ENCODE measurements around the gene CHST15. TPM values are rescaled to one million over a fixed set of nuclear protein-coding genes. Genes with fewer than 3 reads are reported as not detected.

Gene CHST15
- total and polyA plus RNA-seq, 2 experiments from 2014 or later = 0.06 to 0.11 TPM

- H3K9me3 ChIP-seq (ENCODE audit: low read depth) = no peaks in the 10 kb centered on the region
- TF ChIP-seq EZH2phosphoT487 (IDR thresholded peaks at IDR 0.05; ENCODE audit: insufficient read depth, low read depth) (no peak), EZH2 (IDR thresholded peaks at IDR 0.05; ENCODE audit: insufficient read depth, poor library complexity, severe bottlenecking) (no peak)
- H3K4me2 ChIP-seq (ENCODE audit: unreplicated experiment) = no peak overlapping the region
- H3K9me2 ChIP-seq (ENCODE audit: insufficient read depth) = no peaks in the 10 kb centered on the region
- no peak overlapping the region for H2AFZ ChIP-seq
- no peak overlapping the region for H3K27ac ChIP-seq
- no peaks in the 10 kb centered on the region for H3K79me2 ChIP-seq (ENCODE audit: insufficient read depth)
- no peaks in the 10 kb centered on the region for H4K20me1 ChIP-seq (ENCODE audit: insufficient read depth)
- in situ Hi-C loops (cut with MboI) = no loop called here
- DNase-seq = no peak
- 0 out of 2 replicates have a peak, but pooled peaks cover 5% of the 10 kb centered on the region for H3K4me1 ChIP-seq (ENCODE audit: insufficient read depth)
- H3K9ac ChIP-seq = no peak overlapping the region
- H3K4me3 ChIP-seq = no peak overlapping the region
- WGBS, 2 experiments (ENCODE audit: low coverage in 1 of 2, low lambda C conversion rate in 2 of 2, missing lambda C conversion rate in 2 of 2) = 63 to 70% methylated on average over 10 of the region's 10 CpGs
- H3K27me3 ChIP-seq (replicated peaks; ENCODE audit: insufficient read depth) = peaks cover 18% of the 10 kb centered on the region
- no peaks in the 10 kb centered on the region for H3K36me3 ChIP-seq (ENCODE audit: low read depth)
- no peaks in the 10 kb centered on the region for H3F3A ChIP-seq (ENCODE audit: insufficient read depth)
These were observed 88.3 kb downstream of the CHST15 start for GRCh38 chr10:124005091-124005490.

GRCh38 chr10:124004663-124005004, 88.8 kb downstream of the CHST15 start:
- 69 to 78% methylated on average over 2 of the region's 2 CpGs for WGBS, 2 experiments (ENCODE audit: low coverage in 1 of 2, low lambda C conversion rate in 2 of 2, missing lambda C conversion rate in 2 of 2)
- 0 out of 2 replicates have a peak, but pooled peaks cover 5% of the 10 kb centered on the region for H3K4me1 ChIP-seq (ENCODE audit: insufficient read depth)

DNA sequence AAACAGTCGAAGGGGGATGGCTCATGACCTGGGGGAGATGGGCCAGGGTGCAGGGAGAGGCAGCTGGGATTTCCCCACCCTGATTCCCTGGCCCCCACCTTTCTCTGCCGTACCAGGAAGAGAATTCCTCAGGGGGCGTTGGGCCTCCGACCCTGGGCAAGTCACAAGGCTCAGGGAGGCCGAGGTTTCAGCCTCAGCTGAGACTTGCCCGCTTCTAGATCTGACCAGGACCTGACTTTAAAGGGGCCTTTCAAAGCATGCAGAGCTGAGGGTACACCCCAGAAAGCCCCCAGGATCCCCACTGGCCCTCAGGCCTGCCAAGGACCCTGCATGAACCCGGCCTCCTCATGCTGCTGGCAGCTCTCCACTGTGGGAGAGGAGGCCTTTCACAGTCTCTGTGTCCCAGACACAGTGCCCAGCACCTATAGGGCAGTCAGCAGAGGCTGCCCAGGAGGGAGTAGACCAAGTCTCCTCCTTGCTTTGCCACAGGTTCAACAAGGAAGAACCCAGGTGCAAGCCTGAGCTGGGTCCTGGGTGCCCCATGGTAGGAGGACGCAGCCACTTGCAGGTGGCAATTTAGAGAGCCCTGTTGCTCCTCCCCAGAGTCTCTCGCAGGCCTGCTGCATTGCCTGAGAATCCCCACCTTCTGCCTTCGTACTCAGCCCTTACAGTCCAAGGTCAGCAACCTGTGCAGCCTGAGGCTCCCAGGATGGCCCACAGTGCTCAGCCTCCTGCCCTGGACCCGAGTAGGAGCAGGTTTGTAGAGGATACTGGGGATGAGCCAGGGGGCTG, 89.3 kb downstream of the CHST15 start:
- no peak overlapping the region for H3K4me2 ChIP-seq (ENCODE audit: unreplicated experiment)
- no peaks in the 10 kb centered on the region for H3K9me2 ChIP-seq (ENCODE audit: insufficient read depth)
- H3K9me3 ChIP-seq (ENCODE audit: low read depth) = no peaks in the 10 kb centered on the region
- in situ Hi-C loops (cut with MboI) = no loop called here
- WGBS, 2 experiments (ENCODE audit: low coverage in 1 of 2, low lambda C conversion rate in 2 of 2, missing lambda C conversion rate in 2 of 2) = 70 to 74% methylated on average over 11 of the region's 11 CpGs
- no peak overlapping the region for H3K4me3 ChIP-seq
- H3K4me1 ChIP-seq (ENCODE audit: insufficient read depth) = 0 out of 2 replicates have a peak, but pooled peaks cover 5% of the 10 kb centered on the region
- H3F3A ChIP-seq (ENCODE audit: insufficient read depth) = no peaks in the 10 kb centered on the region
- no peaks in the 10 kb centered on the region for H4K20me1 ChIP-seq (ENCODE audit: insufficient read depth)
- TF ChIP-seq EZH2phosphoT487 (IDR thresholded peaks at IDR 0.05; ENCODE audit: insufficient read depth, low read depth) (no peak), EZH2 (IDR thresholded peaks at IDR 0.05; ENCODE audit: insufficient read depth, poor library complexity, severe bottlenecking) (no peak)
- peaks cover 15% of the 10 kb centered on the region for H3K27me3 ChIP-seq (replicated peaks; ENCODE audit: insufficient read depth)
- H3K36me3 ChIP-seq (ENCODE audit: low read depth) = no peaks in the 10 kb centered on the region
- H3K9ac ChIP-seq = no peak overlapping the region
- no peak overlapping the region for H2AFZ ChIP-seq
- no peak for DNase-seq
- no peak overlapping the region for H3K27ac ChIP-seq
- H3K79me2 ChIP-seq (ENCODE audit: insufficient read depth) = no peaks in the 10 kb centered on the region

More at GRCh38 chr10:124004663-124005004, 88.8 kb downstream of the CHST15 start:
- H3K27ac ChIP-seq = no peak overlapping the region
- in situ Hi-C loops (cut with MboI) = no loop called here
- no peaks in the 10 kb centered on the region for H3K79me2 ChIP-seq (ENCODE audit: insufficient read depth)
- no peaks in the 10 kb centered on the region for H3F3A ChIP-seq (ENCODE audit: insufficient read depth)
- no peak overlapping the region for H3K9ac ChIP-seq
- H3K27me3 ChIP-seq (replicated peaks; ENCODE audit: insufficient read depth) = peaks cover 18% of the 10 kb centered on the region
- no peaks in the 10 kb centered on the region for H3K9me2 ChIP-seq (ENCODE audit: insufficient read depth)
- no peaks in the 10 kb centered on the region for H3K36me3 ChIP-seq (ENCODE audit: low read depth)
- no peak overlapping the region for H3K4me2 ChIP-seq (ENCODE audit: unreplicated experiment)
- no peaks in the 10 kb centered on the region for H4K20me1 ChIP-seq (ENCODE audit: insufficient read depth)
- H3K9me3 ChIP-seq (ENCODE audit: low read depth) = no peaks in the 10 kb centered on the region
- no peak overlapping the region for H3K4me3 ChIP-seq
- DNase-seq = no peak
- no peak overlapping the region for H2AFZ ChIP-seq
- TF ChIP-seq EZH2 (IDR thresholded peaks at IDR 0.05; ENCODE audit: insufficient read depth, poor library complexity, severe bottlenecking) = no peak
- no peak for TF ChIP-seq EZH2phosphoT487 (IDR thresholded peaks at IDR 0.05; ENCODE audit: insufficient read depth, low read depth)

- no peak overlapping the region for H3K9ac ChIP-seq
- H4K20me1 ChIP-seq (ENCODE audit: insufficient read depth) = no peaks in the 10 kb centered on the region
- no peaks in the 10 kb centered on the region for H3F3A ChIP-seq (ENCODE audit: insufficient read depth)
- H3K79me2 ChIP-seq (ENCODE audit: insufficient read depth) = no peaks in the 10 kb centered on the region
- H3K4me3 ChIP-seq = no peak overlapping the region
- no peaks in the 10 kb centered on the region for H3K36me3 ChIP-seq (ENCODE audit: low read depth)
- H3K4me1 ChIP-seq (ENCODE audit: insufficient read depth) = 0 out of 2 replicates have a peak, but pooled peaks cover 5% of the 10 kb centered on the region
- H2AFZ ChIP-seq = no peak overlapping the region
- H3K27me3 ChIP-seq (replicated peaks; ENCODE audit: insufficient read depth) = peaks cover 9% of the 10 kb centered on the region
- in situ Hi-C loops (cut with MboI) = no loop called here
- H3K9me2 ChIP-seq (ENCODE audit: insufficient read depth) = no peaks in the 10 kb centered on the region
- H3K4me2 ChIP-seq (ENCODE audit: unreplicated experiment) = no peak overlapping the region
- no peaks in the 10 kb centered on the region for H3K9me3 ChIP-seq (ENCODE audit: low read depth)
- no peak overlapping the region for H3K27ac ChIP-seq
- no peak for TF ChIP-seq EZH2phosphoT487 (IDR thresholded peaks at IDR 0.05; ENCODE audit: insufficient read depth, low read depth)
- TF ChIP-seq EZH2 (IDR thresholded peaks at IDR 0.05; ENCODE audit: insufficient read depth, poor library complexity, severe bottlenecking) = no peak
- no peak for DNase-seq
- 77 to 83% methylated on average over 4 of the region's 4 CpGs for WGBS, 2 experiments (ENCODE audit: low coverage in 1 of 2, low lambda C conversion rate in 2 of 2, missing lambda C conversion rate in 2 of 2)
These were observed 89.9 kb downstream of the CHST15 start for GRCh38 chr10:124003481-124003870.
